SKM-1 treated with dmso at 0.1 percent for 144 hours (cell line): ENCODE results near the gene SLC49A3.

Experiments
- DNase-seq: peaks from one replicate; lab custom pipeline; 2025; ENCODE audit not compliant: unreplicated experiment; lab: John Stamatoyannopoulos, UW

SLC49A3 gene

DNA sequence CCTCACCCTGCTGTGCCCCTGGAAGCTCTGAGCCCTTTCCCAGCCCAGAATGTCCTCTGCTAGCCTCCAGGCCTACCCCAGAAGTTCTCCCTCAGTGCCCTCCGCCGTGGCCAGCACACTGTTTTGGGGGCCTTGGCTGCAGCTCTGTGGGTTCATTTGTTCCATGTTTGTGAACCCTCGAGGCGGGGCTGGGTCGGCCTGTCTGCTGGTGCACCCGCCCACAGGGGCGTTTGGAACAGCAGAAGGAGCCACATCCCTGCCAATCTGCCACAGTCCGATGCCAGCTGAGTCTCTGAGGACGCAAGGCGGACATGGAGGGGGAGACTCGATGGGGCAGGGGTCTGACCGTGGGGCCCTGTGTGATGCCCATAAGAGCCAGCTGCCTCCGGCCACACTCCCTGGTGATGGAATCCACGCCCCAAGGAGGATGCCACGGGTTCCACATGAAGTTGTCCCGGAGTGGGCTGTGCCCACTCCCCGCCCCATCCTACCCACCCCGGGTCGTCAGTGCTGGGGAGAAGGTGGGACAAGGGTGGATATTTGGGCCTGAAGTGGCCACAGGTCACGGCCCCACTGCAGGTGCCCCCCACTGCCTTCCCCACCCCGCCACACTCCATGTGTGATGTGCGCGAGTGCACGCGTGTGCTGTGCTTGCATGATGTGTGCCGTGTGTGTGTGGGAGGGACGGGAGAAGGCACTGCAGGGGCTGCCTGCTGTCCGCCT, 22.0 kb downstream of the SLC49A3 start:
- no peak for DNase-seq

DNA sequence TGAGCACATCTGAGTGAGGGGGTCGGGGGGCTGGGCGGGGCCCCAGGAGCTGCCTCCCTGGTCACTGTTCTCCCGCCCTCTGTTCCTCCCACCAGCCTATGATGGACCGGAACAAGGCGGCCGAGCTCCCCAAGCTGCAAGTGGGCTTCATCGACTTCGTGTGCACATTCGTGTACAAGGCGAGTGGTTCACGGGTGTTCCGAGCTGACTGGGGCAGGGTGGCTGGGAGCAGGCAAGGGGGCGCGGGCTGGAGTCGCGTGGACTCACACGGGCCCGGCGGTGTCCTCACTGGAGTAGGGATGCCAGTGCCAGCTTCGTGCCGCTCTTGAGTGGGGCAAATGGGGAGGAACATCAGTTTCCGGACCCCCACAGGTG, 22.5 kb downstream of the SLC49A3 start:
- DNase-seq = no peak

DNA sequence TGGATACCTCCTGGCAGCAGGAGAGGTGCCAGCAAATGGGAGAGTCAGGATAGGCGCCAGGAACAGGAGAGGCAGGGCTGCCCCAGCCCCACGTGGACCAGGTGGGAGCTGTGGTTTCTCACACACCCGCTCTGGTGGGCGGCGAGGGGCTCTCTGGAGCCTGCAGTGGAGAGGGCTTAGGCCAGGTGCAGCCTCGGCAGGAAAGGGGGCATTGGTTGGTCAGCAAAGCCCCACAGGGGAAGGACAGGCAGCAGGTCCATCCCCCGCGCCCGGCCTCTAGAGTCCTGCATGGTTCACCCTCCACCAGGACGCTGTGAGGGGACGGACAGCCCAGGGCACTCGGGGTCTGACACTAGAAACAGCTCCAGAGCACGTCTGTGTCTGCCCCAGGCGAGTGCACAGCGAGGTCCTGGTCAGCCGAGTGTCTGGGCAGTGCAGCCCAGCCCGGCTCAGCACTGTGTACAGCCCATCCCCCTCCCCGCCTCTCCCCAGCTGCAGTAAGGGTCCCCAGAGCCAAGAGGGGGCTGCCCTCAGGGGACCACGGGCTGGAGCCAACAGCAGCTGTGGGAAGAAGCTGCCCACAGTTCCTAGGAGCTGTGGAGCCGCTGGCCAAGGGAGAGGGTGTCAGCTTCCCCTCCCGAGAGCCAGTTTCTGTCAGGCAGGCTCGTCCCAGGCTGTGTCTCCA, 23.1 kb downstream of the SLC49A3 start:
- no peak for DNase-seq

DNA sequence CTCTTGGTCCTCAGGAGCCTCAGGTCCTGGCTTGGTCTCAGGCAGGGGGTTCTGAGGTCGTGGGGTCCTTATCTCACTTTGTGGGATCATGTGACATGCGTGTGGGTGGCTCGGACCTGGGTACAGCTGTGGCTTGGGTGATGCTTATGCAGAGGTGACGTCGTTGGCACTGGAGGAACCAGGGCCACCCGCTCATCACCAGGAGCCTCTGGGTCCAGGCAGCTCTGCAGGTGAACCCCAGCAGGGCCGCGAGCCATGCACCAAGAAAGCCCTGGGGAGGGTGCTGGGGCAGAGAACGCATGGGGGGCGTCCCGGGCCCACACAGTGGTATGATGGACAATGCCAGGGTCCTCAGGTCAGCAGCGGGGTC, 23.6 kb downstream of the SLC49A3 start:
- DNase-seq = no peak

DNA sequence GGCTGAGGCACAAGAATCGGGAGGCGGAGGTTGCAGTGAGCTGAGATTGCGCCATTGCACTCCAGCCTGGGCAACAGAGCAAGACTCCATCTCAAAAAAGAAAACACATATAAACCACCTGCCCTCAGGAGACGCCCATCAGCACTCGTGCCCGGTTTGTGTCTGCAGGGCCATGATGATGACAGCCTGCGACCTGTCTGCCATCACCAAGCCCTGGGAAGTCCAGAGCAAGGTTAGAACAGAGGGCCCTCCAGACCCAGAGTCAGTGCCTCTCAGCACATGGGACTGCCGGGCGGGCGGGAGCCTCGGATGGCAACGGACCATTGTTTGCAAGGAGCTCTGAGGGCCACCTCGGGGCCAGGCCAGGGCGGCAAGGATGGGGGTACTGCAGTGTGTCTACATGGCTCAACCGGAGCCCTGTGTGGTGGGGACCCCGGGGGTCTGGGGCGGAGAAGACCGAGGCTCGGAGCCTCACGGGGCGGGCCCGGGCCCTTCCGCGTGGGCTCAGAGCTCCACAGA, 24.2 kb downstream of the SLC49A3 start:
- DNase-seq = no peak

DNA sequence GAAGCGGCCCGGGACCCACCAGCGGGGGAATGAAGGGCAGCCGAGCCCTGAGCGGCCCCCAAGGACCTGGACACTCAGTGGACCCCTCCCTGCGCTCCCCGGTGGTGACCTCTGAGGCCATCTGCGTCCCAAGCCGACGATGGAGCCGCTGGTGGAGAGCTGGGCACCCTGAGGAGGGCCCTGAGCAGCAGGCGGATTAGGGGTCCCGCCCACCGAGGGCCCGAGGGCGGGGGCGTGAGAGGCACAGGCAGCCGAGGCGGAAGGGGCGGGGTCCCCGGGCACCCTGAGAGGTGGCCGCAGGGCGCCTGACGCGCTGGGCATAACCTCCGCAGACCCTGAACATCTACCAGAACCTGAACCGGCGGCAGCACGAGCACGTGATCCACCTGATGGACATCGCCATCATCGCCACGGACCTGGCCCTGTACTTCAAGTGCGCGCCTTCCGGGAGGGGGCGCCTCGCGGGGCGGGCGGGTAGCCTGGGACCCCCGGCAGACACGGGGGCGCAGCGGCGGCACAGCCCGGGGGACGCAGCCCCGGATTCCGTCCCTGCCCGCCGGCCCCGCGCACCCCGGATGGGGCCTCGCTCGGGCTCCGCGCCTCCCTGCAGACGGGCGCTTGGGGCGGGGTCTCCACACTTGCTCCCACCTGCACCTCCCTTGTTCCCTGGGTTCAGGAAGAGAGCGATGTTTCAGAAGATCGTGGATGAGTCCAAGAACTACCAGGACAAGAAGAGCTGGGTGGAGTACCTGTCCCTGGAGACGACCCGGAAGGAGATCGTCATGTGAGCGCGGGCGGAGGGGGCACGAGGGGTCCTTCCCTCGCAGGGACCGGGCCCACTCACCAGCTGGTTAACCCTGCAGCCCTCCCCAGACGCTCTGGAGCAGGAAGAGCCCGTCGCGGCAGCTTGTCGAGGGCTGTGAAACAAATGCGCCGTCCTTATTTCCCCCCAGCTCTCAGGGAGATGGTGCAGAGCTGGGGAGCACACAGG, 25.2 kb downstream of the SLC49A3 start:
- DNase-seq = peak; percentile 49

DNA sequence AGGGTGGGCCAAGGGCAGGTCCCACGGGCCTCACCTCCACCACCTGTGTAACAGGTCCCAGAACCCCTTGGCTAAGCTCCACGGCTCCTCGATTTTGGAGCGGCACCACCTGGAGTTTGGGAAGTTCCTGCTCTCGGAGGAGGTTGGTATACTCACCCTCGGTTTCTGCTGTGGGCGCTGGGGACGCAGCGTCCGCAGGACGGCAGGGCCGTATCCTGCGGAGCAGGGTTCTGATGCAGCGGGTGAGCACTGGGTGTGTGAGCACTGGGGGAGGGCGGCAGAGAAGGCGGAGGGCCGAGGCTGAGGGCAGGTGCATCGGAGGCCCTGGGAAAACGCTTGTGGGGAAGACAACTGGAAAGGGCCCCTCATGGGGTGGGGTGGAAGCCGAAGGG, 25.9 kb downstream of the SLC49A3 start:
- DNase-seq = no peak

DNA sequence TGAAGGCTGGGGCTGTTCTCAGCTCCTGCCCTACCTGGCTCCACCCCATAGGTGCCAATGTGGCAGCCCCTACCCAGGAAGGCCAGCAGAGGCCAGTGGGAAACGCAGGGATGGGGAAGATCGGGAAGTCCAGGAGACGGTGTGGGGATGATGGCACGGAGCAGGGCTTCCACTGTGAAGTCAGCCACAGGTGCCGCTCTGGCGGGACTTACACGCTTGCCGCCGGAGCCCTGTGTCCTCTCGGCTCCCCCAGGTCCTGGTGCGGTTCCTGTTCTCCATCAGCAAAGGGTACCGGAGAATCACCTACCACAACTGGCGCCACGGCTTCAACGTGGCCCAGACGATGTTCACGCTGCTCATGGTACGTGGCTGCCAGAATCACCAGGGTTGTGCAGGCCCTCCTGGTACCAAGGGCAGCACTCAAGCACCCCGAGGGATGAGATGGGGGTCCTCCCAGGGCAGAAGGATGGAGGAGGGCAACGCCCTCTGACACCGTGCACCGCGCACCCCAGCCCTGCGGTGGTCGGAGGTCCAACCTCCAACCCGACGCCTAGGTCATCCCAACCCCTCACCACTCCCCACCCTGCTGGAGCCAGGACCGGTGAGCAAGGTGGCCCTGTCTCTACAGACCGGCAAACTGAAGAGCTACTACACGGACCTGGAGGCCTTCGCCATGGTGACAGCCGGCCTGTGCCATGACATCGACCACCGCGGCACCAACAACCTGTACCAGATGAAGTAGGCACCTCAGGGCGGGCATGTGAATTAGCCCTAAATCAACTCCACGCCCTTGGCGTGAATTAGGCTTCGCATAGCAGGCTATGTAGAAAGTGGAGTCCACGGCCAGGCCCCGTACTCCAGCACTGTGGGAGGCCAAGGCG, 26.8 kb downstream of the SLC49A3 start:
- DNase-seq = no peak

DNA sequence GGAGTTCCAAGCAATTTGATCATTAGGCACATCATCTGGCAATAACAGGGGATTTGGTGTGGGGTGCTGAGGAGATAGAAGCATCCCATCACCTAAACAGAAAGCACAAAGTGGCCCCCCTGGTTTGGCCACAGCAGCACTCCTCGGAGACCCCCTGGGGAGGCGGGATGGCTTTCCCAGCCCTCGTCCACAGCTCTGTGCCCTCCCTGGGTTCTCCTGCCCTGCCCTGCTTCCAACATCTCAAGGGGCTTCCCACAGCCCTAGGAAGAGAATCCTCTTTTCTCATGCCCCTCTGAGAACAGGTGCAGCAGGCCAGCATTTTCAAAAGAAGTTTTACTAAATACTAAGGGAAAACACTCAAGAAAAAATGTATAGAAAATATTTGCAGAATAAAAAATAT, 27.7 kb downstream of the SLC49A3 start:
- DNase-seq = no peak

DNA sequence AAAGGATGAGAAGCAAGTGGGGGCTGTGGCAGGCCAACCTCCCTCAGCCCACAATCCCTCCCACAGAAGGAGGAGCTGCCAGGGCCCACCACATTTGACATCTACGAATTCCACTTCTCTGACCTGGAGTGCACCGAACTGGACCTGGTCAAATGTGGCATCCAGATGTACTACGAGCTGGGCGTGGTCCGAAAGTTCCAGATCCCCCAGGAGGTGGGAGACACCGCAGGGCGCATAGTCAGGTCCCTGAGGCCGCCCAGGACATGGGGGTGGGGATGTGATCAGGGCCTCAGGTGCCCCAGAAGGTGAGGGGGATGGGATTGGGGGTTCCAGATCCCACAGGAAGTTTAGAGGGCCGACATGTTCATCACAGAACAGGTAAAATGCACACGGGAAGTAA, 28.6 kb downstream of the SLC49A3 start:
- no peak for DNase-seq

DNA sequence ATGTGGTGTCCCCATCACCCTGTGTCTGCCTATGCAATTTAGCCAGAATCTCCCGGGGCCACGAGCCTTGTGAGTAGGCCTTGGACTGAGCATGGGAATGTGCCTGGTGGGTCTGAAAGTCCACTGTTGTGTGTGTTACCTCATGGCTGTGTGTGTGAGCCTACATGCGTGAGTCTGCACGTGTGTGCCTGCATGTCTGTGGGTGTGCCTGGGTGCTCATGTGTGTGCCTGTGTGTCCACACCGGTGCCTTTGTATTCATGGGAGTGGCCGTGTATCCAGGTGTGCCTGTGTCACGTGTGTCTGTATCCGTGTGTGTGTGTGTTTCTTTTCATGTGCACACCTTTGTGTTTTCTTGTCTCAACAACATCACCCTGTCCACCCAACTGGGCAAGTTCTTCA, 29.1 kb downstream of the SLC49A3 start:
- no peak for DNase-seq

DNA sequence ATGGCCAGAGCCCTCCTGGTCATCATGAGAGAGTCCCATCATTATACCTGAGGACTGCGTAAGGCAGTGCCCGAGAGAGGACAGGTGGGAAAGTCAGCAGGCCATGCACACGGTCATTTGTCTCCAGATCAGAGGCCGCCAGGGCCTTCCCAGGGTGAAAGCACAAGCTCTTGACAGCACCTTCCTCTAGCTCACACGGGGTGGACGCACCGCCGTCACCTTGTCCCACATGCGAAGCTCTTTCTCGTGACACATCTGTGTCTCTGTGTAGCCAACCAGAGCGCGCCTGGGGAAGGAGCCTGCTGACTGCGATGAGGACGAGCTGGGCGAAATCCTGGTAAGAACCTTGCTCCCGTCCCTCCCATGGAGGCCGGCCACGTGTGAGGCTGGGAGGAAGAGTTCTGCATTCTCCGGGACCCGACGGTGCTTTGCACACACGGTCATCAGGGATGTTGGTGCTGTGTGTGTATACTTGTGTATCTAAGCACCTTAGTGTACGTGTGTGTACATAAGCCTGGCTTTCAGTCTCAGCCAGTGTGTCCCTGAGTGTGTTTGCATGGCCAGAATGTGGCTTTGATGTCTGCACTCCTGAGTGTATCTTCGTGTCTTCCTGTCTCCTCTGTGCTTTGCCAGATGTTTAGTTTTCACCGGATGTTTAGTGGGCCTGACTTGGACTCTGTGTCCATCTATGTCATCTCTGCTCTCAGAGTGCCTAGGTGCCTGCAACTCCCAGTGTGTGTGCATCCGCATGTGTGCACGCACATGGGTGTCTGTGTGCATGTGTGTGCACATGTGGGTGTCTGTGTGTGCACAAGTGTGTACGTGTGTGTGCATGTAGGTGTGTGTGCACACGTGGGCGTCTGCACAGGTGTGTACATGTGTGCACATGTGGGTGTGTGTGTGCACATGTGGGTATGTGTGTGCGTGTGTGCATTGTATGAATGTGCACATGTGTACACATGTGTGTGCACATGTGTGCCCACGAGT, 30.0 kb downstream of the SLC49A3 start:
- no peak for DNase-seq

DNA sequence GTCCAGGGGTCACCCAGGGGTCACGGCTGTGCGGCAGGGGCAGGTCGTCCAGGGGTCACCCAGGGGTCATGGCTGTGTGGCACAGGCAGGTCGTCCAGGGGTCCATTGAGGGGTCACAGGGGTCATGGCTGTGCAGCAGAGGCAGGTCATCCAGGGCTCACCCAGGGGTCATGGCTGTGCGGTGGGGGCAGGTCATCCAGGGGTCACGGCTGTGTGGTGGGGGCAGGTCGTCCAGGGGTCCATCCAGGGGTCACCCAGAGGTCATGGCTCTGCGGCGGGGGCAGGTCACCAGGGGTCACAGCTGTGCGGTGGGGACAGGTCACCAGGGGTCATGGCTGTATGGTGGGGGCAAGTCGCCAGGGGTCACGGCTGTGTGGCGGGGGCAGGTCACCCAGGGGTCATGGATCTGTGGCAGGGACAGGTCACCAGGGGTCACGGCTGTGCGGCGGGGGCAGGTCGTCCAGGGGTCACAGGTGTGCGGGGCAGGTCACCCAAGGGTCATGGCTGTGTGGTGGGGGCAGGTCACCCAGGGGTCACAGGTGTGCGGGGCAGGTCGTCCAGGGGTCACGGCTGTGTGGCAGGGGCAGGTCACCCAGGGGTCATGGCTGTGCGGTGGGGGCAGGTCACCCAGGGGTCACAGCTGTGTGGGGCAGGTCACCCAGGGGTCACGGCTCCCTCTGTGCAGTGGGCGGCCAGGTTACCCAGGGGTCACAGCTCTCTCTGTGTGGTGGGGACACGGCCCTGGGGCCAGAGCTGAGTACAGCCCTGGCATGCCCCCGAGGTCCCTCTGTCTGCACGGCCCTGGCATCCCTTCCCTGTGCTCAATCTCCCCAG, 30.9 kb downstream of the SLC49A3 start:
- DNase-seq = no peak

DNA sequence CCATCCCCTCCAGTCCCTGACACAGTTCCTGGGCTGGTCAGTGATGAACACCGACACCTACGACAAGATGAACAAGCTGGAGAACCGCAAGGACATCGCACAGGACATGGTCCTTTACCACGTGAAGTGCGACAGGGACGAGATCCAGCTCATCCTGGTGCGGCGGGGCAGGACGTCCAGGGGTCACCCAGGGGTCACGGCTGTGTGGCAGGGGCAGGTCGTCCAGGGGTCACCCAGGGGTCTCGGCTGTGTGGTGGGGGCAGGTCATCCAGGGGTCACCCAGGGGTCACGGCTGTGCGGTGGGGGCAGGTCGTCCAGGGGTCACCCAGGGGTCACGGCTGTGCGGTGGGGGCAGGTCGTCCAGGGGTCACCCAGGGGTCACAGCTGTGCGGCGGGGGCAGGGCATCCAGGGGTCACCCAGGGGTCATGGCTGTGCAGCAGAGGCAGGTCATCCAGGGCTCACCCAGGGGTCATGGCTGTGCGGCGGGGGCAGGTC, 31.6 kb downstream of the SLC49A3 start:
- no peak for DNase-seq

DNA sequence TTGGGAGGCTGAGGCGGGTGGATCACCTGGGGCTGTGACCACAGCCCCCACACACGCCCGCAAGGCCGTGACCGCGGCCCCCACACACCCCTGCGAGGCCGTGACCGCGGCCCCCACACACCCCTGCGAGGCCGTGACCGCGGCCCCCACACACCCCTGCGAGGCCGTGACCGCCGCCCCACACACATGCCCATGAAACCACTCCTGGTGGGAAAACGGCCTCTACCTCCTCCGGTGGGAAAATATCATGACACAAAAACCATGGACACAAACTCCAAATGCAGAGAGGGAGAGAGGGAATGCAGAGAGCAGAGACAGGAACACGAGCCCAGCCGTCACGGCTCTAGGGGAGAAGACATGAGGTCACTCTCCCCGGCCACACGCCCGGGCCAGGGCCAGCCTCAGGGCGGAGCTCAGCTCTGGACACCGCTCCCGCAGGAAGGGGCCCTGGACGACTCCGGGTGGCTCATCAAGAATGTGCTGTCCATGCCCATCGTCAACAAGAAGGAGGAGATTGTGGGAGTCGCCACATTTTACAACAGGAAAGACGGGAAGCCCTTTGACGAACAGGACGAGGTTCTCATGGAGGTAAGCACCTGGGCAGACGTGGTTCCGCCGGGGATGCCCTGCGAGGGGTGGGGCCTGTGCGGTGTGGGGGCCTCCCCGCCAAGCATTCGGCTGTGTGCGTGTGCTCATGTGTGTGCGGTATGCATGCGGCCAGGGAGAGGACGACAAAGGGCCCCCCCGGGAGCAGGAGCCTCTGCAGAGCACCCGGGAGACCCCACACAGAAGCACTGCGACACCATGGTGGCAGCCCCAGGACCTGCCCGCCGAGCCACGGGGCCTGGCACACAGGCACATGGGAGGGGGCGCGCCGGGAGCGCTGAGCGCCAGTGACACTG, 32.3 kb downstream of the SLC49A3 start:
- DNase-seq = no peak

DNA sequence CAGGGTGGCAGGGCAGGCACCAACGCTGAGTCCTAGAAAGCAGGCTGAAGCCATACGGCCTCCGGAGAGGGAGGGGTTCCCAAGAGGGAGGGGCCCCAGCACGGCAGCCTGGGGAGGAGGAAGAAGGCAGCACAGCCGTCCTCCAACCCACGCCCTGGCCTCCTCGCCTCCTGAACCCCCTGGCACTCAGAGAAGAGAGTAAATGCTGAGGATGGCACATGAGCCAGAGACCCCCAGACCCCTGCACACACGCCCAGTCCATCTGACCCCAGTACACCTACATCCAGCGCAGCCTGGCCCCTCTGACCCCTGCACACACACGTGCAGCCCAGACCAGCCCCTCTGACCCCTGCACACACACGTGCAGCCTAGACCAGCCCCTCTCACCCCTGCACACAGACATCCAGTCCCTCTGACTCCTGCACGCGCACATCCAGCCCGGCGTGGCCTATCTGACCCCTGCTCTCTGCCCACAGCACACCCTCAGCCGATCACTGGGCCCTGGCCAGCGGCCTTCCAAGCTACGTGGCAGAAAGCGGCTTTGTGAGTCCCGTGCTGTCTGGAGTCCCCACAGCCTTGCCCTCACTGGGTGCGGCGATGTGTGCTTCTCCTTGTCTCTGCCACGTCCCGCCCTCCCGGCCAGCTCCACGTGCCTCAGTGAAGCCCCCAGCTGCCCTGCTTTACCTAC, 33.3 kb downstream of the SLC49A3 start:
- DNase-seq = no peak
